Transverse colon (tissue), 4 donors: ENCODE results near the gene TBCD. TPM values are rescaled to one million over a fixed set of nuclear protein-coding genes. Genes with fewer than 3 reads are reported as not detected.

Source experiments
- DNase-seq: peaks from one replicate; pipeline ENCODE4 v3.0.0-alpha.2; 2019
- H3K27ac ChIP-seq, 4 donors: fragments of 200-600 bp; sonication (generic); 2 replicates each; pipeline ENCODE4 v1.5.1; 2016 to 2018; ENCODE audit warnings: inconsistent platforms in 4 of 4
- H3K27me3 ChIP-seq: fragments of 200-600 bp; sonication (generic); 2 replicates; pipeline ENCODE4 v1.5.1; 2017; ENCODE audit warnings: inconsistent platforms
- H3K36me3 ChIP-seq, 4 donors: fragments of 200-600 bp; sonication (generic); 2 replicates each; pipeline ENCODE4 v1.5.1; 2017 to 2019; ENCODE audit warnings: inconsistent platforms in 4 of 4
- H3K4me1 ChIP-seq, 4 donors: fragments of 200-600 bp; sonication (generic); 2 replicates each; pipeline ENCODE4 v1.5.1; 2017 to 2020; ENCODE audit warnings: inconsistent platforms in 4 of 4
- H3K4me3 ChIP-seq, 4 donors: fragments of 200-600 bp; sonication (generic); 1 replicate in 1 of 4; 2 replicates in 3 of 4; pipeline versions ENCODE4 v1.5.1 to v1.6.1; 2017 to 2019; ENCODE audit warnings: inconsistent platforms in 4 of 4
- H3K9me3 ChIP-seq, 2 donors: fragments of 200-600 bp; sonication (generic); 2 replicates each; pipeline ENCODE4 v1.5.1; 2017 to 2019; ENCODE audit warnings: inconsistent platforms in 2 of 2
- EP300 ChIP-seq: sonication (generic); formaldehyde crosslinking; IDR thresholded peaks from one replicate; pipeline ENCODE4 v1.6.1; 2017; ENCODE audit warnings: antibody characterized with exemption, low read depth
- POLR2A ChIP-seq: fragments of 450-650 bp; IDR thresholded peaks from one replicate; pipeline ENCODE4 v1.6.1; 2016; ENCODE audit warnings: antibody characterized with exemption, mild to moderate bottlenecking, moderate library complexity
- POLR2AphosphoS5 ChIP-seq, 3 donors: sonication (generic); formaldehyde crosslinking; IDR thresholded peaks; one replicate each; pipeline ENCODE4 v1.6.1; 2016; ENCODE audit warnings: antibody characterized with exemption in 3 of 3
- WGBS, 2 donors: methylation state at CpG; one replicate each; pipeline ENCODE4 v1.1.5; 2018; ENCODE audit warnings: low coverage in 1 of 2; 5-methylcytosine and 5-hydroxymethylcytosine counted together
- in situ Hi-C, 4 donors: fragments of 200-750 bp; cut with MboI; loops; one replicate each; pipeline versions ENCODE4 v1.15.0 to v1.15.1; 2017; ENCODE audit warnings: low sequenced_read_pairs in 3 of 4, low pct_ligation_motif_present in 1 of 4, low pct_unique_long_range_greater_than_20kb in 1 of 4
- intact Hi-C: fragments of 100-400 bp; cut with DNase I; formaldehyde crosslinking; loops from one replicate; pipeline ENCODE4 v1.15.1; 2023; ENCODE audit warnings: low total_unique reads
- total RNA-seq, 4 donors: library from RNA; depleted of rRNA; stranded (reverse); fragments of >200 nt; gene quantifications; one replicate each; pipeline ENCODE4 v1.1.0, GENCODE V29; 2016
- TF ChIP-seq, protein P1 (sequence below), 5 experiments: fragments of 200-600 bp in 3 of 5; fragments of 450-650 bp in 2 of 5; sonication (generic) in 3 of 5; IDR thresholded peaks; 1 replicate in 2 of 5; 2 replicates in 3 of 5; pipeline ENCODE4 v1.5.1; 2016 to 2017; ENCODE audit warnings: antibody characterized with exemption in 5 of 5, inconsistent platforms in 3 of 5, mild to moderate bottlenecking in 2 of 5, moderate library complexity in 1 of 5

TBCD gene
- total RNA-seq, 4 donors from 2014 or later = 38.6 to 104 (median 39.8) TPM

DNA sequence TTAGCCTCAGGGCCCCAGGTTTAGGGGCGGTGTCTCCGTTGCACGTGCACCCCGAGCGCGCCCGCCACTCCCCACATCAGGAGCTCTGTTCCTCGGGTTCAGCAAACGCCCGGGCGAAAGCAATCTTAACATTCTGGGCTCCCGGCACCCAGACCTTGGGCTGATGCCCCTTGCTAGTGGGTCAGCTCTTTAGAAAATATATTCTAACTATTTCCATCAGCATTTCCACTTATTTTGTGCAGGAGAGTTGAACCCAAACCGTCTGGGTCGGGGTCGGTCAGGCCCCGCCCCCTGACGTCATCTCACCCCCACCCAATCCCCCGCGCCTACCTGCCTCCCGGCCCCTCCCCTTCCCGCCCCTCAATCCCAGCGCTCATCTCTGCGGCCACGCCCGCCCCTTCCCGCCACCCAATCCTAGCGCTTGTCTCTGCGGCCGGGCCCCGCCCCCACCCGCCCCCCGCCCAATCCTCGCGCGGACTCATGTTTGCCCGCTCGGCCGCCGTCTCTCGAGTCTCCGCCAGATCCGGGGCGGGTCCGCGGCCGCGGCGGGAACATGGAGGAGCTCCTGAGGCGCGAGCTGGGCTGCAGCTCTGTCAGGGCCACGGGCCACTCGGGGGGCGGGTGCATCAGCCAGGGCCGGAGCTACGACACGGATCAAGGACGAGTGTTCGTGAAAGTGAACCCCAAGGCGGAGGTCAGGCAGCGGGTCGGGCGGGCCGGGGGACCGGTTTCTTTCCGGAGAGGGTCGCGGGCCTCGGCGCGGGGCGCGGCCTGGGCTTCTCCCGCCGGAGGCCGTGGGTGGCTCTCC is 35.5 kb upstream of the TBCD start, which contains the start of gene FN3KRP:
FN3KRP (plus strand) TSS at position 504 of the 808 bp plus-strand sequence; CDS start at position 554, 50 bp downstream.
- whole genome bisulfite sequencing, 2 donors = 1% methylated on average over 27 of the region's 75 CpGs; no CpG with 5 or more reads in 1 of the 2 donors
- H3K27ac ChIP-seq = peak within 1 kb of the TSS; percentile 84 to 88 (median 87)
- H3K36me3 ChIP-seq = peaks cover 0 to 7% (median 0%) of the 10 kb centered on the region in 4 donors
- no peaks in the 10 kb centered on the region for H3K9me3 ChIP-seq
- TF ChIP-seq POLR2A (peak; percentile 74), POLR2AphosphoS5 (IDR thresholded peaks at IDR 0.05) (peak; percentile 88 to 92 (median 92)), EP300 (no peak)
- peaks cover 9 to 18% (median 16%) of the 10 kb centered on the region in 4 donors for H3K4me1 ChIP-seq
- no peaks in the 10 kb centered on the region for H3K27me3 ChIP-seq
- peak within 1 kb of the TSS; percentile 71 to 87 (median 80) for H3K4me3 ChIP-seq
- peak; percentile 97 for DNase-seq
- in situ Hi-C loops = no loop called here
- intact Hi-C loops = no loop called here

DNA sequence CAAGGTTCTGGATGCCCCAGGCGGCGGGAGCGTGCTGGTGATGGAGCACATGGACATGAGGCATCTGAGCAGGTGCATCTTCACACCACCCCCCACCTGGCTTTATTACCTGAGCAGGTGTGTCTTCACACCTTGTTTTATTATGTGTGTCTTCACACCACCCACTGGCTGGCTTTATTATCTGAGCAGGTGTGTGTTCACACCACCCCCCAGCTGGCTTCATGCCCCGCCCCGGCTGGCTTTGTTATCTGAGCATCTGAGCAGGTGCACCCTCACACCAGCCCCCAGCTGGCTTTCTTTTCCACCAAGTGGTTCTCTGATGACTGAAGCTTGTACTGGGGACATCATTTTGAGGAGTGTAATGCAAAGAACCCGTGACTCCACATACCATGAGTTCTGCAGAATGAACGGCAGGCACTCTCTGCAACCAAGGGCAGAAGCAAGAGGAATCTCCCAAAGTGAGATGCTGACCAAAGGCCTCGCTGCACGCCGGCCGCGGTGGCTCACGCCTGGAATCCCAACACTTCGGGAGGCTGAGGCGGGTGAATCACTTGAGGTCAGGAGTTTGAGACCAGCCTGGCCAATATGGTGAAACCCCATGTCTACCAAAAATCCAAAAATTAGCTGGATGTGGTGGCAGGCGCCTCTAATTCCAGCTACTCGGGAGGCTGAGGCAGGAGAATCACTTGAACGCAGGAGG is 32.7 kb upstream of the TBCD start:
- H3K27me3 ChIP-seq = no peaks in the 10 kb centered on the region
- peaks cover 9 to 18% (median 16%) of the 10 kb centered on the region in 4 donors for H3K4me1 ChIP-seq
- TF ChIP-seq, protein P1, sequence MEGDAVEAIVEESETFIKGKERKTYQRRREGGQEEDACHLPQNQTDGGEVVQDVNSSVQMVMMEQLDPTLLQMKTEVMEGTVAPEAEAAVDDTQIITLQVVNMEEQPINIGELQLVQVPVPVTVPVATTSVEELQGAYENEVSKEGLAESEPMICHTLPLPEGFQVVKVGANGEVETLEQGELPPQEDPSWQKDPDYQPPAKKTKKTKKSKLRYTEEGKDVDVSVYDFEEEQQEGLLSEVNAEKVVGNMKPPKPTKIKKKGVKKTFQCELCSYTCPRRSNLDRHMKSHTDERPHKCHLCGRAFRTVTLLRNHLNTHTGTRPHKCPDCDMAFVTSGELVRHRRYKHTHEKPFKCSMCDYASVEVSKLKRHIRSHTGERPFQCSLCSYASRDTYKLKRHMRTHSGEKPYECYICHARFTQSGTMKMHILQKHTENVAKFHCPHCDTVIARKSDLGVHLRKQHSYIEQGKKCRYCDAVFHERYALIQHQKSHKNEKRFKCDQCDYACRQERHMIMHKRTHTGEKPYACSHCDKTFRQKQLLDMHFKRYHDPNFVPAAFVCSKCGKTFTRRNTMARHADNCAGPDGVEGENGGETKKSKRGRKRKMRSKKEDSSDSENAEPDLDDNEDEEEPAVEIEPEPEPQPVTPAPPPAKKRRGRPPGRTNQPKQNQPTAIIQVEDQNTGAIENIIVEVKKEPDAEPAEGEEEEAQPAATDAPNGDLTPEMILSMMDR (IDR thresholded peaks at IDR 0.05) = no peak
- TF ChIP-seq POLR2A = no peak
- TF ChIP-seq EP300 = no peak
- TF ChIP-seq POLR2AphosphoS5 (IDR thresholded peaks at IDR 0.05) = no peak
- peaks cover 0 to 11% (median 3%) of the 10 kb centered on the region in 4 donors for H3K36me3 ChIP-seq
- no peak overlapping the region for H3K4me3 ChIP-seq
- H3K9me3 ChIP-seq = no peaks in the 10 kb centered on the region
- 73 to 94% methylated on average over 3 to 18 of the region's 18 CpGs for WGBS, 2 donors
- in situ Hi-C loops = no loop called here
- intact Hi-C loops = no loop called here
- no peak for DNase-seq
- no peak overlapping the region for H3K27ac ChIP-seq

DNA sequence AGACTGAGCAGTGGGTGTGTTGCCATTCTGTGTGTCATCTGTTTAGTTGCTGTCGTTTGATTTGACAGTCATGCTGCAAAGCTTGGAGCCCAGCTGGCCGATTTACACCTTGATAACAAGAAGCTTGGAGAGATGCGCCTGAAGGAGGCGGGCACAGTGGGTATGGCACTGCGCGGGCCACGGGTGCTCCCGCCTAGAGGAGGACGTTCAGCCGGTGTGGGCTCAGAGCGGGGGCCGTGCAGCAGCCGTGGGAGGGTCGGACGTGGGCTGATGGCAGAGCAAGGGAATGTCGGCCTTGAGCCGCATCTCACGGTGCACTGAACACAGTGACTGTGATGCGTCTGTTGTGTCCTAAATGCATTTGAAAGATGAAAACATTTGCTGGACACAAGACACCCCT is 31.7 kb upstream of the TBCD start:
- in situ Hi-C loops (no loop called here), intact Hi-C loops (no loop called here)
- Histone ChIP-seq H3K27me3 (no peaks in the 10 kb centered on the region), H3K4me3 (no peak overlapping the region), H3K4me1 (peaks cover 9 to 18% (median 16%) of the 10 kb centered on the region in 4 donors), H3K9me3 (no peaks in the 10 kb centered on the region), H3K36me3 (peaks cover 0 to 13% (median 3%) of the 10 kb centered on the region in 4 donors), H3K27ac (no peak overlapping the region)
- 91 to 94% methylated on average over 10 to 19 of the region's 19 CpGs for WGBS, 2 donors
- no peak for TF ChIP-seq POLR2AphosphoS5 (IDR thresholded peaks at IDR 0.05)
- DNase-seq = no peak

DNA sequence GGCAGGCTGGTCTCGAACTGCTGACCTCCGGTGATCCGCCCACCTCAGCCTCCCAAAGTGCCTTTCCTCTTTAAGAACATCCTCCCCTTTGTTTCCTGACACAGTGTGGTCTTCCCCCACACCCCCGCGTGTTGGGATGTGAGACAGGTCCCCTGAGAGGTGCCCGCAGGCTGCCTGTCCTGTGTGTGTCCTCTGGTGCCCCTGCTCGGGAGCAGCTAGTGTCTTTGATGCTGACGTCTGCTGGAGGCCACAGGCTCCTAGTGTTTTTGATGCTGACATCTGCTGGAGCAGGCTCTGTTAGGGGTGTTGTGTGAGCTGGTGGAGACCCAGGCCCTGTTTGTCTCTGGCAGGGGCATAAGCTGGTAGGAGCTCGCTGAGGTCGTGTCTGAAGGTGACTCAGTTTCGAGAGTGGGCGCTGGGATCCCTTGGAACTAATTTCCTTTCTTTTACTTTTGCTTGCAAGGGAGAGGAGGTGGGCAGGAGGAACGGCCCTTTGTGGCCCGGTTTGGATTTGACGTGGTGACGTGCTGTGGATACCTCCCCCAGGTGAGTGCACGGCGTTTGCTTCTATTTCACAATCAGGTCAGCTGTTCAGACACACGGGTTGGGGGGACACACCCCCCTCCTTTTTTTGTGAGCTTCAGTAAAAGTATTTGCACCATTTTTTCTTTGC is 29.4 kb upstream of the TBCD start:
- no peaks in the 10 kb centered on the region for H3K27me3 ChIP-seq
- no peak overlapping the region for H3K4me3 ChIP-seq
- H3K36me3 ChIP-seq = peaks cover 0 to 24% (median 8%) of the 10 kb centered on the region in 4 donors
- TF ChIP-seq POLR2A (no peak), POLR2AphosphoS5 (IDR thresholded peaks at IDR 0.05) (no peak), EP300 (no peak)
- TF ChIP-seq, protein P1 (IDR thresholded peaks at IDR 0.05) = no peak
- no peak for DNase-seq
- no peaks in the 10 kb centered on the region for H3K9me3 ChIP-seq
- no peak overlapping the region for H3K27ac ChIP-seq
- WGBS, 2 donors = 86 to 95% methylated on average over 7 to 19 of the region's 19 CpGs
- peaks cover 6 to 10% (median 9%) of the 10 kb centered on the region in 4 donors for H3K4me1 ChIP-seq
- in situ Hi-C loops = no loop called here
- intact Hi-C loops = no loop called here
